ENCODE measurements around the gene KCNK5.
A peak's percentile ranks its signal among the peaks of the same experiment; 100 is the strongest.

The KCNK5 gene

DNA sequence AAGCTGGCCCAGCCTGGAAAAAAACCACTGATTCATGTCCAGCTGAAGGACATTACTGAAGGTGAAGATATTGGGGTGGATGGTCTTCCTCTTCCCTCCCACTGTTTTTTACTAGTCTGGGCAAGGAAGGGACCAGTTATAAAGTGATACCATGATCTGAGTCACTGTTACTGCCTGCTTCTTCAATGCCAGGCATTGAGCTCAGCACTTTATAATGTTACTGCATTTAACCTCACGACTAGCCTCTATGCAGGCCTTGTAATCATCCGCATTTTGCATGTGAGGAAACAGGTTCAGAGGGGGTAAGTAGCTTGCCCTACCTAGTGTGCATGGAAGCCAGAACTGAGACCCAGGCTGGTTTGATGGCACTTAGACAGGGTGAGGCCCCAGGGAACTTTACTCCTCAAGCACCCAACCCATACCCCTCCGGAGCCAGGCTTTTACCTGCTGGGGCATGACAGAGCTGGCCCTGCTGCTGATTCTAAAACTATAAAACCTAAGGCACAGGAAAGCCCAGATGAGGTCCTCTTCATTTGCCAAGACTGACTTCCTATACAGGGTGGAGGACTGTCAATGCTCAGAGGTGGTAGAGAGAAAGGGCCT lies 11.0 kb upstream of the KCNK5 start:
- DNase-seq (ENCODE audit: low spot score): no peak

DNA sequence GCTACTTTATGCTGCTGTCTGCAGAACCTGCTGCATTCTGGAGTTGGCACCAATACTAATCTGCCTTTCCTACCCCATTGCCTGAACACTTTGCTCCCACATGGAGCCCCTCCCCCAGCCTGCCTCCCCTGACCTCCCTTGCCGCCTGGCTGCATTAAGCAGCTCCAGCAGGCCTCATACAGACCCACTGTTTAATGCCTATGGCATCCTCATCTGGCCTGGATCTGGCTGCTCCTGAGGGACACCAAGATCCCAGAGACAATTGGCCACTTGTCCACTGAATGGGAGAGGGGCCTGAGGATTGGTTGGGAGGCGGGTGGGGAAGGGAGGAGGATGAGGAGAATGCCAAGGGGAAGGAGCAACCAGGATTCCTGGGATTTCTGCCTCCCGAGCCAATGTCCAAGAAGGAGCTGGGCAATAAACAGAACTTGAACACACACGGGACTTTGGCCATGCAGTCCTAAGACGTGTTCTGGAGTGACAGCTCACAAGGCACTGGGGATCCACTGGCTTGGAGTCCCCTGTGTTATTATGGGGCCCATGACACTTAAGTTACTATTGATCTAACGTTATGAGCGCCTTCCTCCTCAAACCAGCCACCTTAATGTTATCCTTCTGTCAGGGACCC lies 10.4 kb upstream of the KCNK5 start:
- no peak for DNase-seq (ENCODE audit: low spot score)

DNA sequence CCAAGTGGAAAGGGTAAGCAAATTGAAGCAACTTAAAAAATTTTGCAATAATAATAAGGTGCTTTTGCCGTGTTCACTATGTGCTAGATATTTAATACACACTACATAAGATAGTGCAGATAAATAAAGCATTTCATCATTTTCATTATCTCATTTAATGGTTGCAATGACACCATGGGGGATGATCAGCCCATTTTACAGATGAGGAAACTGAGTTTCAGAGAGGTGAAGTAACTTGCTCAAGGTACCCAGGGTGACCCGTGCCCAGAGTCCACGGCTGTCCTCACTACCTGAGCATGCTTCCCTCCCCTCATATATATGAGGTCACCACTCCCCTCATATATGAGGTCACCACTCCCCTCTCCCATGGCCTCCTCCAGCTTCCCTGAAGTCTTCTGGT lies 7.5 kb upstream of the KCNK5 start:
- no peak for DNase-seq (ENCODE audit: low spot score)

DNA sequence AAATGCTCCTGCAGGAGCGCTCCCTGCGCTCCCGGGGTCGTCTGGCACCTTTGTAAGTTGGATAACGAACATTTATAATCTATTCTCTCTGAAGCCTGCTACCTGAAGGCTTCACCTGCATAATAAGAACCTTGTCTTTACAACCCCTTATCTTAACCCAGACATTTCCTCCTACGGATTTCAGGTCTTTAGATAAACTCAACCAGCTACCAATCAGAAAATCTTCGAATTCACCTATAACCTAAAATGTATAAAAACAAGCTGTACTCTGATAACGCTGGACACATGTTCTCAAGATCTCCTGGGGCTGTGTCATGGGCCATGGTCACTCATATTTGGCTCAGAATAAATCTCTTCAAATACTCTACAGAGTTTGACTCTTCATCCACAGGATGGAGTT lies 4.1 kb upstream of the KCNK5 start:
- DNase-seq (ENCODE audit: low spot score): no peak

DNA sequence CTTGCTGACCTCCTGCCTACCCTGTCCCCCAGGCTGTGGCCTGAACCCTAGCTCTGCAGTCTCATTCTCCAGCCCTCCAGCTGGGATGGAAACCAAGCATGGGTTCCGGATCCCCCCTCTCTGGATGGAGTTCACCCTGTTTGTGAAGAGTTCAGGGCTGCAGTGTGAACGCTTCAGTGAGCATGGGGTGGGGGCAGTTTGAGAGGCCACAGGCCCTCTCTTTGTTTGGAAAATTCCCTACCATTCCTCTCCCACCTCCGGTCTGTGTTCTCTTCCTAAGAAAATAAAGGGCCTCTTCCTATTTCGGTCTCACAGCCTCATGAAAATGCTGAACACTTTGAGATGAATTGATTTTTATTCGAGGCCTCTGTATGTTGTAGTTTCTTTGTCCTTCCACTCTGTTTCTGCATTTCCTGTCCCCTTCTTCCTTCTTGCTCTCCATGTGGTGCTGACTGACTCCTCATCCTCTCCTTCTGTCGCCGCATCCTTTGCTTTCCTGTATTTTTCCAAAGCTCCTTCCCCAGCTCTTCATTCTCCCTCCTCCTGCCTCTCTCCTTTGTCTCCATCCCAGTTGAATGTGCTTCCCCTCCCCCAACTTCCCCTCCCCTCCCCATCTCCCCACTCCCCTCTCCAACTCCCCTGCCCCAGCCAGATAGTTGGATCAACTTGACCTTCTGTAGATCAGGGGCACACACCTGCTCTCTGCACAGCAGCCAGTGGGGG lies 2.4 kb upstream of the KCNK5 start:
- DNase-seq (ENCODE audit: low spot score): no peak

DNA sequence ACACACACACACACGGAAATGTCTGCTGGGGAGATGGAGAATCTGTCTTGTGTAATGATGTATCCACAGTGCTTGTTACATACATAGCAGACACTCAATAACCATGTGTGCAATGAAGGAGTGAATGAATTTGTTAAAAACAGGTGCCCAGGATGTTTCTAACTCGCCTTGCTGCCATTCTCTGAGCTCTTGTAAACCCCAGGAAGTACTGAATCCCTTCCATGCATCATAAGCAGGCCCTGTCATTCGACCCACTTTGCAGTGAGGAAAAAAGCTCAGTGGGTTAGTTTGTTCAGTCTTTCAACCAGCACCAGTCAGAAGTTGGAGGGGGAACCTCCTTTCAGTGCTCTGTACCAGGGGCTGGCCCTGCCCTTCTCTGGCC lies 1.4 kb upstream of the KCNK5 start:
- no peak for DNase-seq (ENCODE audit: low spot score)

DNA sequence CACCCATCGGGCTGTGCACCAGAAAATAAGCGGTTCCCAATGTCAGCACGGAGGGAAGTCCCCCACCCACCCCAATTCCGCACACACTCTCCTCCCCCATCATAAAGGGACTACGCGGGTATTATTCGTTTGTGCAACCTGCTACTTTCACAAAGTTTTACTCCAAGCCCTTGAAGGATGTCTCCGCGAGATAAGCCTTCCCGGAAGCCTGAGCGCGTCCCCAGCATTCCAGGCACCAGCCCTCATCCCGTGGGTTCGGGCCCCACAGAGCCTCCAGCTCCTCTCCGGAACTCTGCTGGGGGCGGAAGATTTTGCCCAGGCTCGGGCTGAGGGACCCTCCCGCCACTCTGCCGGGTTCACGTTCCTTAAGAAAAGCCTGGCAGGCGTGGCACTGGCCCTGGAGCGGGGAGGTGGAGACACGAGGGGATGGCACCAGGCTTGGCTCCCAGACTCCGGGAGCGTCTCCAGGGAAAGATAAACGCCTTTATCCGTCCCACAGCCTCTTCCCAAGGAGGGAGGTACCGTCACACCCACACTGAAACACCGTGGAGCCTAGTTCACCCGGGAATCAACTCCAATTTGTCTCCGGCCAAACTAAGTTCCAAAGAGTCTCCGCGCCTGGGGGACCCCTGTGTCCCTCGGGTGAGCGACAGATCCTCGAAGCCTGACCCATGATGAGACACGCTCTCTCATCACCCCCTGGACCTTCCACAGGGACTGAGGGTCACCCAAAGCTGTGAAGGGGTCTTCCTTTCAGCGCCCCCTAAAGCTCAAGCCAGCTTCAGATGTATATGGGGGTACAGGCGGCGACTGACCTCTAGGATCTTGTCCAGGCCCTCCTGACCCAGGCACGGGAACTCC lies 934 bp downstream of the KCNK5 start:
- DNase-seq (ENCODE audit: low spot score): peak; percentile 27

DNA sequence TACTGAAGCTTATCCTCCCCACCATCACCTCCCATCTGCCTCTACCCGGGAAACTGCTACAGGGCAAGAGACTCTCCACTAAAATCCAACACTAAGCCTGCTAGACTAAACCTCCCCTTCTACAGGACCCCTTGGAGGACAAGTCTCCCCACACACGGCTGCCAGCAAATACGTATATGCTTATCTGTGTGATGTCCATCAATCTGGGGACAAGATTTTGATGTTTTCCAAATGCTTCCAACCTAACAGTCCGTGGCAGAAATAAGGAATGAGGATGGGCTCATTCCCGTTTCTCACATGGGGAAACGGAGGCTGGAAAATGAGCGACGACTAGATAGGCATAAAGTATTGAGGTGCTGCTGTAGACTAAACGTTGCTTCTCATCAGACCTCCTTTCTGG lies 1.8 kb downstream of the KCNK5 start:
- no peak for DNase-seq (ENCODE audit: low spot score)

DNA sequence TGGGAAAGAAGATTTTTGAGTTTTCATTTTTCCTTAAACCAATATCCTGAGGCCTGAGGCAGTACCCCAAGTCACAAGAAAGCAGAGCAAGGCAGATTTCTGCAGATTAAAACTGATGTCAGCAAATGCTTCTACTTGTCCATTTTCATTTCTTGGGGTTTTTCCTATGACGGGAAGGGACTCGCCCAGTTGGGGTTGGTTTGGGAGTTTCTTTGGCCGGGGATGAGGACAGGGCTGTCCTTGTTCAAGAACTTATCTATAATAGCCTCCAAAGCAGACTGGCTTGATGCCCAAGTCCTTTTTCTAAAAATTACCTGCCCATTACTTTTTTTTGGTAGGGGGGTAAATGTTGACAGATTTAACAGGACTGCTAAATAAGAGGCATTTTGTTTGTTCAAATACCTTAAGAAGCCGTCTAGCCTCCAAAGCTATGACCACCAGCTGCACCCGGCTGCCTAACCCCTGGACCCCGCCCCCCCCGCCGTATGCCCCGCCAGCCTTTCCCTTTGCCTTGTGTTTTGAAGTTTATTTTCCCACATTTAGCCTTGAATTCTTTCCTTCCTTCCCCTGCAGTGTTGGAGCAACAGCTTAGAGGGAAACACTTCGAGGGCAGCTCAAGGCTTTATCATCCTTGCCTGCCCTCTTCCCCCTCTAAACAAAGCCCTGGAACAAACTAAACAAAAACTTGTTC lies 2.5 kb downstream of the KCNK5 start:
- DNase-seq (ENCODE audit: low spot score): no peak

DNA sequence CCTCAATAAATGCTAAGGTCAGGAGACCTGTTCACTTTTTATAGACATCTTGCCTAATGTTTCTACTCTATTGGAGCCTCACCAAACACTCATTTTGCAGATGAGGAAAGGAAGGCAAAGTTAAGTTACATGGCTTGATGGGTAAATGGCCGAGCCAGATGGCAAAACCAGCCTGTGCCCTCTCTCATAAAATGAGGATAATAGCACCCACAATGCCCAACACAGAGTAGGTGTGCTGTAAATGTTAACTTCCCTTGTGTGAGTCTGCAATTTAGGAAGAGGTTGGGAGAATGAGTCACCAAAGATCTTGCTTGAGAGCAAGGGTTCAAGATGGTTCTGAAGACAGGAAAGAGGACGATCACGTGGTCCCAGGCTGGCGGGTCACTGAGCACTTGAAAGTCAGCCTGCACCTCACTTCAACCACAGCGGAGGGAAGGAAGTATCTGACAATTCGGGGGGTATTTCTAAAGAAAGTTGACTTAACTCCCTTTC lies 3.3 kb downstream of the KCNK5 start:
- DNase-seq (ENCODE audit: low spot score): no peak

DNA sequence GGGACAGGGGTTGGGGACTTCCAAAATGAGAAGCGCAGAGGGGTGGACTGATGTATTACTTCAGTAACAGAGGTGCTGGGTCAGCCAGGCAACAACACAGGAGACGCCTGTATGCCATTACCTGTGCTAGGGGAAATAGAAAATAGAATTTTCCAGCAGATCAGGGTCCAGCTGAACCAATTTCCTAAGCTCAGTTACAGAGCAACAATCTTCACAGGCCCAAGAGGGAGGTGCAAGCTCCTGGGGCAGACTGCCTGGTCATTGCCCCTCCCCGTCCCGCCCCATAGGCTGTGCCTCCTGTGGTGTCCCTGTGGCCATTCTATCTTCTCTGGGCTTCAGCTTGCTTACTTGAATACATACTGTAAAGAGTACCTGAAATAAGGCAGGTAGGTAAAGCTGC lies 3.7 kb downstream of the KCNK5 start:
- DNase-seq (ENCODE audit: low spot score): no peak

DNA sequence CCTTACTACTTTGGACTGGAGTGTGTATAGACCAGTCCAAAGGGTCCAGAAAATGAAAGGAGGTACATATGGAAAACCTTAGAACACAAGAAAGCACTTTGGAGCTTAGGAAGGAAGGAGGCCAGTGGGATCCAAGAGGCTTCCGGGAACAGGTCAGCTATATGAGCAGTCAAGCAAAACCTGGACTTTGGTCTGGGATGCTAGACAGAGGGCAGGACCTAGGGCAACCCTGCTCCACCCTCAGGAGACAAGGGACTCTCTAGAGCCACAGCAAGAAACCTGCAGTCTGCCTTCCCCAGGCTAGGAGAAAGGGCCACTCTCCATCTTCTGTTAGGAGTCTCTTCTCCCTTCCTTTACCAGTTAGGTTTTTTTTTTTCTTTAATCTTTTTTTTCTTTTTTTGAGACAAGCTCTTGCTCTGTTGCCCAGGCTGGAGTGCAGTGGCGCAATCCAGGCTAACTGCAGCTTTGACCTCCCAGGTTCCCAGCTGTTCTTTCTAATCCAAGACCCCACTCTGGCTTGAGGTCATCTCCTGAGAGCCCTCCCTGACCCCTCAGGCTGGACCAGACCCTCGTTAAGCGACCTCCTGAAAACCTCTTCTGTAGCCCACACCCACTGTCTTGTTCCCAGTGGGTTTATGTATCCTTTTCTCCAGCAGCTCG lies 4.6 kb downstream of the KCNK5 start:
- no peak for DNase-seq (ENCODE audit: low spot score)

DNA sequence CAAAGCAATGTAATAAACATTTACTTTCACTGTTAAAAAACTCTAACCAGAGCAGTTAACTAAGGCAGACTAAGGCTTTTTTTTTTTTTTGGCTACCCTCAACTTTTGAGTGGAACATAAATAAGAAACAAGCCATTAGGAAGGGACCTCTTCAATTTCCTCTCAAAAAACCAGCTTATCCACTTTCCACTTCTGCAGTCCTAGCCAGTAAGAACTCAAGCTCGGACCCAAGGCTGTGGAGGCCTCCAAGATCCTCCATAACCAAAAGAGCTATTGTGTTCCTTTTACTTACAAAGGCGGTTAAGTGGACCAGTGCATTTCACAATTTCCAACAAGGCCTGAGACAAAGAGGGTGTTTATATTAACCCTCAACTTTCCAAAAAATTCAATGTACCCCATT lies 5.3 kb downstream of the KCNK5 start:
- no peak for DNase-seq (ENCODE audit: low spot score)

DNA sequence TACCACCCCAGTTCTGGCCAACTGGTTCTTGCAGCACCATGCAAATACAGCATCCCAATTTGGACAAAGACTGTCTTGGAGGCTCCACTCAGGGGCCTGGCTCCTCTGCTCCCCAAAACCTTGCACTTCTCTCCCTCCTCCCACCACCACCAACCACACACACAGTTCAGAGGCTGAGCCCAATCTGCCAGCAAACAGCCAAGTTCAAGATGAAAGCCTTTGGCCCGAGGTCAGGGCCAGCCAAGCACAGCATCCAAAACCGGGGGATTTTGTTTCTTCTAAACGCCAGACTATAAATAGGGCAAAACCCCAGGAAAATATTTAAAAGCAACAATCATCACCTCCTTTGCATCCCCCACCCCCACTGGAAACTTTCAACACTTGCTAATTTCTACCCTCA lies 5.7 kb downstream of the KCNK5 start:
- no peak for DNase-seq (ENCODE audit: low spot score)

DNA sequence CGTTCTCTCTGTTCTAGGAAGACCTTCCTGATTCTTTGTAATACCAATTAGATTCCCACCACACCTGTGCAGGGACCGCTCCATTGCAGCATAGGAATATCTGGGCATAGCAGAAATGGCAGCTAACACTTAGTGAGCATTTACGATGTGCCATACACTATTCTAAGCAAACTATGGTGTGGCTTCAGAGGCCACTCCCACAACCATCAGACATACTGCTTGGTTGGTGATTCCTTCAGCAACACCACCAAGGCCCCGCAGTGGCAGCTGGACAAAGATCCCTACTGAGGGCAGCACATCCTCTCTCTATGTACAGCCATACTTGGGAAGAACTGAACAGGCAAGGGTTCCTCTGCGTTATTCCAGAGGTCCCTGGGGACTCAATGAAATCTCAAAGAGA lies 6.2 kb downstream of the KCNK5 start:
- no peak for DNase-seq (ENCODE audit: low spot score)

DNA sequence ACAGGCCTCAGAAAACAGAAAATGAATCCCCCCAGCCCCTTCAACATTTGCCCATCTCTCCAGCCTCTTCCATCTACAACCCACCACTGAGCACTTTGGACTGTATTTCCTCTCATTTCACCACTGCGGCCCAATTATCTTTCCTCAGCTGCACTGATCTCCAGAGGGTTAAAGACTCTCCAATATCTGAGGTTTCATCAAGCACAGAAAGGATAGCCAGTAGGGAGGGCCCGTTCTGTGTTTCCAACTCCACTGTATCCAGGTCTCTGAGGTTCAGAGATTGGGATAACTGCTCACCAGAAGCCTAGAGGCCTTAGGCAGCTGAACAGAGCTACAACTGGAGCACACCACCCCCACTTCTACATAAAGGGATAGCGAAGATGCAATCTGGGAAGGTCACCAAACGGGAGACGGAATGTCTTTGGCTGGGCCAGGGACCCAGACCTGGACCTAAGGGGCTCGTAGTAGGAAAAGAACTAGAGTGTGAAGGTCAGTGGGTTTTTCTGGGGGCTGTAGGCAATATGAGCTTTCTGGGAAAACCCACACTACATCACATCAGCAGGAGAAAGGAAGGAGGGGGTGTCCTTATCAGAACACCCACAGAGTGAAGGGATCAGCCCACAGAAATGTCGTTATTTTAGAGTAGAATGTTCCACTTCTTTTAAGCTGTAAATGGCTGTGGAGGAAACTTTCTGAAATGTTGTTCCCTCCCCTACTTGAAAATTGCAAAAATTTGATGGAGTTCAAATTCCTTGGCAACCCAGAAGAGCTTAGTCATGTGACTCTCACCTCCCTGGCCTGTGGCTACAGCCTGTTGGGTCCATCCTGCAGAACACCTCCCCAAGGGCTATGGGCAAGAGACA lies 7.3 kb downstream of the KCNK5 start:
- no peak for DNase-seq (ENCODE audit: low spot score)

DNA sequence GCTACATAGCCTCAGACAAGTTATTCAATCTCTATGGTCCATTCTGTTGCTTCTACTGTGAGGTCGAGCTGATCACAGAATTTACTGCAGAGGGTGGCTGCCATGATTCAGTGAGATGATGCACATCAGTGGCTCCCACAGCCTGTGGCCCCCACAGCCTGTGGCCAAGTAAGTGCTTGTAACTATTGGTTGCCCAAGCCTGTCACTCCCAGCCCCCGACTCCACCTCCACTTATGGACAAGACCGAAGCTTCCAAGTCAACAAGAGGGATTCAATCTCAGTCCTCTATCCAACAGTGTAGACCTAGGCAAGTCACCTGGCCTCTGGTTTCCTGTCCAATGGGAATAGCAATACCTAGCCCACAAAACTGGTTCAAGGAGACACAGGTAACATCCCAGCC lies 8.2 kb downstream of the KCNK5 start:
- no peak for DNase-seq (ENCODE audit: low spot score)

DNA sequence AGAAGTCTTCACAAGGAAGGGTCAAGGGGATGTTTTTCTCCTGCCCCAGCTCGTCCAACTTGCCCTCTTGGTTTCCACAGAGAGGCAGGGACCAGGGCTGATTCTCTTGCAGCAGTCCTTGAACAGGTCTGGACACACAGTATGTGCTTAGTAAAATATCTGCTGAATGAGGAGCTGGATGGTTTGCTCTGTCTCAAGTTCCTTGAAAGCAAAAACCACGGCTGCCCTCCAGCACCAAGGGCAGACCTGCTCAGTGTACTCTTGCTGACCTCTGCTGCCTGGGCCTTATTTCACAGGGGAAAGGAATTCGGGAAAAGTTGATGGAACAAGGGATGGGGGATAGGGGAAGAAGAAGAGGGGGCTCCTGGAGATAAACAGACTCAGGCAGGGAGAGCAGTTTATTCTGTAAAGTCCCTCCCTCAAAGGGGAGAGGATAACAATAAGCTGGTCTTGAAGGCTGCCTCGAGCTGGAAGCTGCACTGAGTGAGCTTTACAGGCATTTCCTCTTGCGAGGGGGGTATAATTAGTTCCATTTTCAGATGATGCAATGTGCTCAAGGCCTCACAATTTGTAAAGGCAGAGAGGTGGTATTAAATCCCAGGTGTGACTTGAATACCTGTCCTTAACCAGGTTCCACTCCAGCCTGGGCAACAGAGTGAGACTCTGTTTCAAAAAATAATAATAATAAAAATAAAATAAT lies 10.3 kb downstream of the KCNK5 start:
- DNase-seq (ENCODE audit: low spot score): no peak

DNA sequence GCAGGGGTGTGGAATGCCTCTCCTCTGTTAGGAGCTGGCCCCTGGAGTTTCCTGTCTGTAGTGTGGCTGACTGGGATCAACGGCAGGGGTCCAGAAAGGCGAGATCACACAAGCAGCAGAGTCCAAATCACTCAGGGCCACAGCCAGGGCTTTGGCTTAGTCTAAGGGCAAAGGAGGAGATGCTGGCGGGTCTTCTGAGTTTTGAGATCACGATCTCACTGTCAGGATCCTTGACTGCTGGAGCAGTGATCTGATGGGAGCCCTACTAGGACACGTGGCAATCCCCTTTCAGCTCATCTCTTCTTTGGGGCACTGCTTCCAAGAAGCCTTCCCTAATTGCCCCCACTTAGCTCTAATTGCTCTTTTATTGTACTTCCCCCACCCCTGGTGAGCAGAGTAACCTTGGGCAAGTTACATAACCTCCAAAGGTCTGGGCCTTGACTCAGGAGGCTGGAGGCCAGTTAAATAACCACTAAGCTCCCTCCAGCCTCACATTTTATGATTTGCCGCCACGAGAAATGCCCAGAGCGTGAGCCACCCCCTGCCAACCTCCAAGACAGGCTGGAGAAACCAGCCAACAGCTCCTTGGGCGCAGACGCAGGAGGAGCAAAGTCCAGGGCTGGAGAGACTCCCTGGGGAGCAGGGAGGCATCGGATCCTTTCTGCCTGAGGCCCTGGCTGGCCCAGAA lies 12.0 kb downstream of the KCNK5 start:
- DNase-seq (ENCODE audit: low spot score): no peak

Measured in RKO (cell line).